Measurements from ENCODE around the gene BBS7. TPM values are rescaled to one million over a fixed set of nuclear protein-coding genes. Genes with fewer than 3 reads are reported as not detected.

Gene BBS7
- total and polyA plus RNA-seq, 10 of the 15 experiments (the other 5 are each of a cell fraction or from before 2014, with no cell fraction given) = 5.2 to 15.2 (median 9.0) TPM

GRCh38 chr4:121873604-121874003 is 3.3 kb upstream of the BBS7 start:
- H3K27me3 ChIP-seq (replicated peaks in 1 of 2; ENCODE audit: control insufficient read depth in 2 of 2, insufficient read depth in 2 of 2, low read length in 1 of 2) = no peaks in the 10 kb centered on the region; a peak in 1 of 4 replicates
- no peak overlapping the region for H2AFZ ChIP-seq (ENCODE audit: control insufficient read depth, low read depth, low read length)
- ChIA-PET CTCF (interaction anchor here (0.7 to 0.9 kb wide), 4 partner anchors 54 to 111 kb away, joined by 3 to 4 read pairs (median 3); no protein-coding TSS in a partner anchor), RAD21 (ENCODE audit: unreplicated experiment) (no interaction called here), SMC1A (ENCODE audit: uncharacterized antibody, unreplicated experiment) (no interaction called here), POLR2A (interaction anchor here (0.7 kb wide), 1 partner anchor 47 kb away, joined by 4 read pairs; no protein-coding TSS in a partner anchor)
- intact Hi-C loops (cut with micrococcal nuclease; ENCODE audit: unreplicated experiment) = loop anchor here (5.0 kb wide), 1 partner anchor 176 kb away; the partner anchor contains the start of gene ANXA5
- in situ Hi-C loops (cut with MboI) = no loop called here
- no TSS peak for BruUV-seq (replicated peaks)
- WGBS (ENCODE audit: insufficient coverage, insufficient replicate concordance, low lambda C conversion rate, missing lambda C conversion rate) = 33% methylated on average over 3 of the region's 3 CpGs
- no peak overlapping the region for H3K4me2 ChIP-seq (ENCODE audit: control insufficient read depth, insufficient read depth)
- no peak overlapping the region for H3K9ac ChIP-seq (ENCODE audit: control insufficient read depth, insufficient read depth, low read length)
- peak; percentile 8 for ATAC-seq
- no peaks in the 10 kb centered on the region for H4K20me1 ChIP-seq (ENCODE audit: control insufficient read depth, insufficient read depth)
- no peak for FAIRE-seq
- H3K9me3 ChIP-seq (replicated peaks; ENCODE audit: control insufficient read depth, insufficient read depth, low read length) = no peaks in the 10 kb centered on the region
- H3K4me1 ChIP-seq (ENCODE audit: control insufficient read depth, insufficient read depth, low read length) = no peaks in the 10 kb centered on the region
- TF ChIP-seq NR2F1 (conservative IDR thresholded peaks at IDR 0.05) (peak; percentile 34; the same call in 1 of the 2 replicates), REST (IDR thresholded peaks at IDR 0.05; ENCODE audit: low read depth, low read length) (no peak), EED (IDR thresholded peaks at IDR 0.05; ENCODE audit: low read depth) (no peak), MEF2B (IDR thresholded peaks at IDR 0.05; ENCODE audit: partially characterized antibody, poor library complexity, severe bottlenecking) (peak; percentile 19), EP300 (IDR thresholded peaks at IDR 0.05; ENCODE audit: borderline replicate concordance in 1 of 2, control insufficient read depth in 1 of 2, low read depth in 2 of 2, low read length in 2 of 2) (peak in 1 of 2 experiments; percentile 25; a peak in 1 of 4 replicates), ATF2 (IDR thresholded peaks at IDR 0.05; ENCODE audit: low read length) (no peak), PKNOX1 (IDR thresholded peaks at IDR 0.05) (0 out of 2 replicates have a peak, but pooled peaks have one; percentile 22), SKIL (IDR thresholded peaks at IDR 0.05; ENCODE audit: low read depth, poor library complexity, severe bottlenecking) (peak; percentile 69), IKZF1 (conservative IDR thresholded peaks at IDR 0.05) (no peak)
- no peak overlapping the region for H3K4me3 ChIP-seq
- H3K36me3 ChIP-seq (ENCODE audit: control insufficient read depth in 2 of 2, insufficient read depth in 2 of 2, low read length in 1 of 2) = no peaks in the 10 kb centered on the region
- DNase-seq (ENCODE audit: low read depth, low spot score) = peak; percentile 17
- no peaks in the 10 kb centered on the region for H3K79me2 ChIP-seq (ENCODE audit: control insufficient read depth, insufficient read depth, low read length)
- H3K27ac ChIP-seq (ENCODE audit: control insufficient read depth, insufficient read depth) = no peak overlapping the region
